ENCODE results near the gene CHPF2. TPM values are rescaled to one million over a fixed set of nuclear protein-coding genes. Genes with fewer than 3 reads are reported as not detected.

Gene CHPF2
- total RNA-seq, 6 experiments from 2014 or later: 125 to 171 (median 138) TPM

GRCh38 chr7:151256410-151257045 lies 24.2 kb downstream of the CHPF2 start:
- H3K27ac Mint-ChIP-seq: no peak overlapping the region
- H3K4me3 Mint-ChIP-seq: no peak overlapping the region
- TF ChIP-seq, protein P1, sequence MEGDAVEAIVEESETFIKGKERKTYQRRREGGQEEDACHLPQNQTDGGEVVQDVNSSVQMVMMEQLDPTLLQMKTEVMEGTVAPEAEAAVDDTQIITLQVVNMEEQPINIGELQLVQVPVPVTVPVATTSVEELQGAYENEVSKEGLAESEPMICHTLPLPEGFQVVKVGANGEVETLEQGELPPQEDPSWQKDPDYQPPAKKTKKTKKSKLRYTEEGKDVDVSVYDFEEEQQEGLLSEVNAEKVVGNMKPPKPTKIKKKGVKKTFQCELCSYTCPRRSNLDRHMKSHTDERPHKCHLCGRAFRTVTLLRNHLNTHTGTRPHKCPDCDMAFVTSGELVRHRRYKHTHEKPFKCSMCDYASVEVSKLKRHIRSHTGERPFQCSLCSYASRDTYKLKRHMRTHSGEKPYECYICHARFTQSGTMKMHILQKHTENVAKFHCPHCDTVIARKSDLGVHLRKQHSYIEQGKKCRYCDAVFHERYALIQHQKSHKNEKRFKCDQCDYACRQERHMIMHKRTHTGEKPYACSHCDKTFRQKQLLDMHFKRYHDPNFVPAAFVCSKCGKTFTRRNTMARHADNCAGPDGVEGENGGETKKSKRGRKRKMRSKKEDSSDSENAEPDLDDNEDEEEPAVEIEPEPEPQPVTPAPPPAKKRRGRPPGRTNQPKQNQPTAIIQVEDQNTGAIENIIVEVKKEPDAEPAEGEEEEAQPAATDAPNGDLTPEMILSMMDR (IDR thresholded peaks at IDR 0.05): no peak
- DNase-seq: no peak
- peaks cover 11% of the 10 kb centered on the region for H3K4me1 Mint-ChIP-seq (ENCODE audit: low read depth)
- 0 out of 2 replicates have a peak, but pooled peaks cover 4% of the 10 kb centered on the region for H3K36me3 Mint-ChIP-seq (ENCODE audit: low read depth)
- H3K9me3 Mint-ChIP-seq: no peaks in the 10 kb centered on the region; the same call in 1 of the 2 replicates
- peaks cover 51% of the 10 kb centered on the region for H3K27me3 Mint-ChIP-seq (ENCODE audit: insufficient read depth)

- 0 out of 2 replicates have a peak, but pooled peaks cover under 1% of the 10 kb centered on the region for H3K4me1 Mint-ChIP-seq (ENCODE audit: low read depth)
- peaks cover 63% of the 10 kb centered on the region for H3K27me3 Mint-ChIP-seq (ENCODE audit: insufficient read depth)
- no peaks in the 10 kb centered on the region; the same call in 1 of the 2 replicates for H3K9me3 Mint-ChIP-seq
- H3K27ac Mint-ChIP-seq: no peak overlapping the region
- H3K4me3 Mint-ChIP-seq: no peak overlapping the region
- no peak for DNase-seq
- H3K36me3 Mint-ChIP-seq (ENCODE audit: low read depth): 0 out of 2 replicates have a peak, but pooled peaks cover 4% of the 10 kb centered on the region
- TF ChIP-seq, protein P1 (IDR thresholded peaks at IDR 0.05): no peak
Measured at GRCh38 chr7:151257990-151258389, 25.7 kb downstream of the CHPF2 start.

GRCh38 chr7:151260471-151260870 lies 28.2 kb downstream of the CHPF2 start:
- Mint-ChIP-seq H3K27ac (no peak overlapping the region), H3K4me1 (ENCODE audit: low read depth) (no peaks in the 10 kb centered on the region), H3K27me3 (ENCODE audit: insufficient read depth) (peaks cover 72% of the 10 kb centered on the region), H3K9me3 (no peaks in the 10 kb centered on the region; the same call in 1 of the 2 replicates), H3K36me3 (ENCODE audit: low read depth) (0 out of 2 replicates have a peak, but pooled peaks cover 4% of the 10 kb centered on the region), H3K4me3 (no peak overlapping the region)
- DNase-seq: no peak
- TF ChIP-seq, protein P1 (IDR thresholded peaks at IDR 0.05): no peak

DNA sequence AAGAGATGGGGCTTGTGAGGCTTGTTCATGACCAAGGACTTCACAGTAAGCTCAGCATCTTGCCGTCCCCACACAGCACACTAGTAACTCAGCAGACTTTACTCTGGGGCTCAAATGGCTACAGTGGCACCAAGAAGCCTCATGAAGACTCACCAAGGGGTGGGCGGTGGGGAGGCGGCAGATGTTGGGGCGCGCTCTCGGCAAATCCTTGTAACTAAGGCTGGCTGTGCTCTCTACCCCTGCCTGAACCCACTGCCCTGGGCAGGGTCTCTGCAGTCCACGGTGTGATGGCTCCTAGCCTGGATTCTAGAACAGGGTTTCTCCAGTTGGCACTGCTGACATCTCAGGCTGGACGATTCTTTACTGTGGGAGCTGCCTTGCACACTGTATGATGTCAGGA lies 28.6 kb downstream of the CHPF2 start:
- Mint-ChIP-seq H3K27me3 (ENCODE audit: insufficient read depth) (peaks cover 71% of the 10 kb centered on the region), H3K4me1 (ENCODE audit: low read depth) (no peaks in the 10 kb centered on the region), H3K27ac (no peak overlapping the region), H3K9me3 (no peaks in the 10 kb centered on the region; the same call in 1 of the 2 replicates), H3K36me3 (ENCODE audit: low read depth) (0 out of 2 replicates have a peak, but pooled peaks cover 4% of the 10 kb centered on the region), H3K4me3 (no peak overlapping the region)
- DNase-seq: no peak
- TF ChIP-seq, protein P1 (IDR thresholded peaks at IDR 0.05): no peak

- DNase-seq: no peak
- Mint-ChIP-seq H3K9me3 (no peaks in the 10 kb centered on the region; the same call in 1 of the 2 replicates), H3K36me3 (ENCODE audit: low read depth) (0 out of 2 replicates have a peak, but pooled peaks cover 4% of the 10 kb centered on the region), H3K4me3 (no peak overlapping the region), H3K4me1 (ENCODE audit: low read depth) (no peaks in the 10 kb centered on the region), H3K27ac (no peak overlapping the region), H3K27me3 (ENCODE audit: insufficient read depth) (peaks cover 68% of the 10 kb centered on the region)
- TF ChIP-seq, protein P1 (IDR thresholded peaks at IDR 0.05): no peak
Measured at GRCh38 chr7:151261529-151261928, 29.2 kb downstream of the CHPF2 start.

Measured in HFFc6 (cell line).